MCF 10A (cell line): ENCODE data around the gene HIPK4. TPM values are rescaled to one million over a fixed set of nuclear protein-coding genes. Genes with fewer than 3 reads are reported as not detected.
A peak's percentile ranks its signal among the peaks of the same experiment; 100 is the strongest.

Experiments
- BruUV-seq: library from RNA; stranded (reverse); fragments of 400-500 nt; replicated peaks from 2 replicates; lab custom pipeline; 2021; lab: Mats Ljungman, UMichigan
- CTCF ChIA-PET: fragments of 300-600 bp; sonication (Branson Sonifier 250); formaldehyde crosslinking; extraction: SDS; loops from one replicate; lab custom pipeline; 2021; ENCODE audit warnings: antibody characterized with exemption, inconsistent platforms; lab: Yijun Ruan, JAX
- POLR2A ChIA-PET: fragments of 300-600, 350-650 bp; sonication (Branson Sonifier 250); formaldehyde crosslinking; extraction: SDS; loops from one replicate; lab custom pipeline; 2020; ENCODE audit warnings: antibody characterized with exemption, inconsistent platforms; lab: Yijun Ruan, JAX
- DNase-seq: peaks from one replicate; pipeline ENCODE4 v3.0.0-alpha.2; 2018; ENCODE audit not compliant: unreplicated experiment
- H3K27ac Mint-ChIP-seq: one replicate; pipeline ENCODE4 v1.8.0; 2022; ENCODE audit warnings: mild to moderate bottlenecking, low read depth, mixed read lengths; ENCODE audit not compliant: unreplicated experiment
- H3K27me3 Mint-ChIP-seq: one replicate; pipeline ENCODE4 v1.8.0; 2022; ENCODE audit warnings: mixed read lengths; ENCODE audit not compliant: insufficient read depth, unreplicated experiment
- H3K36me3 Mint-ChIP-seq: one replicate; pipeline ENCODE4 v1.8.0; 2022; ENCODE audit warnings: mild to moderate bottlenecking, moderate library complexity, mixed read lengths; ENCODE audit not compliant: insufficient read depth, unreplicated experiment
- H3K4me1 Mint-ChIP-seq: one replicate; pipeline ENCODE4 v1.8.0; 2022; ENCODE audit warnings: mixed read lengths; ENCODE audit not compliant: insufficient read depth, unreplicated experiment
- H3K4me3 Mint-ChIP-seq: one replicate; pipeline ENCODE4 v1.8.0; 2022; ENCODE audit warnings: mild to moderate bottlenecking, moderate library complexity, mixed read lengths; ENCODE audit not compliant: unreplicated experiment
- H3K9me3 Mint-ChIP-seq: one replicate; pipeline ENCODE4 v1.8.0; 2022; ENCODE audit warnings: mixed read lengths; ENCODE audit not compliant: unreplicated experiment
- CTCF ChIP-seq: fragments of 200-600 bp; IDR thresholded peaks from one replicate; pipeline ENCODE4 v1.8.0; 2022; ENCODE audit warnings: antibody characterized with exemption, mild to moderate bottlenecking; ENCODE audit not compliant: unreplicated experiment
- intact Hi-C: fragments of 100-400 bp; cut with micrococcal nuclease; formaldehyde crosslinking; loops from 2 replicates; pipeline ENCODE4 v1.14.1; 2022
- total RNA-seq: library from RNA; stranded (reverse); gene quantifications from 2 replicates; pipeline ENCODE4 v1.2.3, GENCODE V29; 2022

The HIPK4 gene
- total RNA-seq, 1 experiment from 2014 or later, result not detected

GRCh38 chr19:40403262-40403984 is 13.4 kb upstream of the HIPK4 start:
- DNase-seq, result peak; percentile 92
- no peaks in the 10 kb centered on the region for H3K36me3 Mint-ChIP-seq
- no peaks in the 10 kb centered on the region for H3K9me3 Mint-ChIP-seq
- no peaks in the 10 kb centered on the region for H3K27me3 Mint-ChIP-seq
- H3K27ac Mint-ChIP-seq, result no peak overlapping the region
- intact Hi-C loops, result no loop called here
- peak overlapping the region; percentile 79 for H3K4me3 Mint-ChIP-seq
- BruUV-seq, result no TSS peak
- peaks cover 20% of the 10 kb centered on the region for H3K4me1 Mint-ChIP-seq
- peak; percentile 6 for TF ChIP-seq CTCF
- POLR2A ChIA-PET, result interaction anchor here (0.6 to 2.3 kb wide), 22 partner anchors 12 to 1998 kb away, joined by 3 to 23 read pairs (median 4); partner anchors contain the start of genes C19orf47, PLD3, SERTAD1 and SERTAD3
- CTCF ChIA-PET, result interaction anchor here (0.6 to 1.7 kb wide), 5 partner anchors 14 to 98 kb away, joined by 3 to 9 read pairs (median 4); no protein-coding TSS in a partner anchor

DNA sequence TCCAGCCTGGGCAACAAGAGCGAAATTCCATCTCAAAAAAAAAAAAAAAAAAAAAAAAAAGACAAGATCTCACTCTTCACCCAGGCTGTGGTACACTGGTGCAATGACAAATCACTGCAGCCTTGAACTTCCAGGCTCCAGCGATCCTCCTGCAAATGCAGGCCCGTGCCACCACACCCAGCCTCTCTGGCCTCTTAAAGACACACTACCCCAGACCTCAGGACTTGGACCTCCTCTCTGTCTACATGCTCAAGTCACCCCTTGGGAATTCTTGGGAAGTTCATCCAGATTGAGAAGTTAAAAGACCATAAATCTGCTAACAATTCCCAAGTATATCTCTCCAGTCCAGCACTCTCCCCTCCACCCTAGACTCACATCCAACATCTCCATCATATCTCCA is 10.6 kb upstream of the HIPK4 start:
- BruUV-seq, result no TSS peak
- POLR2A ChIA-PET, result no interaction called here
- Mint-ChIP-seq H3K36me3 (no peaks in the 10 kb centered on the region), H3K4me3 (no peak overlapping the region), H3K4me1 (peaks cover 20% of the 10 kb centered on the region), H3K27ac (no peak overlapping the region), H3K9me3 (no peaks in the 10 kb centered on the region), H3K27me3 (no peaks in the 10 kb centered on the region)
- intact Hi-C loops, result no loop called here
- no peak for DNase-seq
- CTCF ChIA-PET, result no interaction called here
- no peak for TF ChIP-seq CTCF

DNA sequence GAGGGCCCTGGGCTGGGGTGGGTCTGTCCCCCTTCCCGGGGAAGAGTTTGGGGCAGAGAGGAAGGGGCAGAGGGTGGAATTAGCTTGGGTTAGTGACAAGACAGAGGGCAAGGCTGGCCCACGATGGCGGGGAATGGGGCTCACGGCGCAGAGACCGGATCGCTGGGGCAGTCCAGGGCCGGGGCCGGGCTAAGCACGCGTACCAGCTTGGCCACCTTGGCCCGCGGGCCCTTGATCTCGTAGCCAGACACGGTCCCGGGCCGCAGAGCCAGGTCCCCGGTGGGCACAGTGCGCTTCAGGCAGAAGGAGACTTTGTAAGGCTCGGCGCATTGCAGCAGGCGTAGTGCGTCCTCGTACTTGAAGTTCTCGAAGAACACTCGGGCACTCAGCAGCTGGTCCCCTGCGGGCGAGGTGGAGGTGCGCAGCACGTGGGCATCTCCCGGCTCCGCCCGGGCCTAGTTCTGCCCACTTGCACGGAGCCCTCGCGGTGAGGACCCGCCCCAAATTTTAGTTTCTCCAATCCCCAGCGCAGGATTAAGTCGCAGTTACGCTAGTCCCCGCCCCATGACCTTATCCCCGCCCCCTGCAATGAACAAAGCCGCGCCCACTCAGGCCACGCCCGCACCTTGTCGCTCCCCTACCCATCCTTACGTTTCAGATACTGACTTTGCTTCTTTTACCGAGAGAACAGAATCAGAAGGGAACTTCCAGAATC is 8.6 kb upstream of the HIPK4 start:
- intact Hi-C loops, result no loop called here
- no peaks in the 10 kb centered on the region for H3K27me3 Mint-ChIP-seq
- TF ChIP-seq CTCF, result no peak
- H3K9me3 Mint-ChIP-seq, result no peaks in the 10 kb centered on the region
- ChIA-PET POLR2A (no interaction called here), CTCF (no interaction called here)
- H3K36me3 Mint-ChIP-seq, result no peaks in the 10 kb centered on the region
- peaks cover 20% of the 10 kb centered on the region for H3K4me1 Mint-ChIP-seq
- DNase-seq, result no peak
- BruUV-seq, result no TSS peak
- H3K27ac Mint-ChIP-seq, result no peak overlapping the region
- no peak overlapping the region for H3K4me3 Mint-ChIP-seq

DNA sequence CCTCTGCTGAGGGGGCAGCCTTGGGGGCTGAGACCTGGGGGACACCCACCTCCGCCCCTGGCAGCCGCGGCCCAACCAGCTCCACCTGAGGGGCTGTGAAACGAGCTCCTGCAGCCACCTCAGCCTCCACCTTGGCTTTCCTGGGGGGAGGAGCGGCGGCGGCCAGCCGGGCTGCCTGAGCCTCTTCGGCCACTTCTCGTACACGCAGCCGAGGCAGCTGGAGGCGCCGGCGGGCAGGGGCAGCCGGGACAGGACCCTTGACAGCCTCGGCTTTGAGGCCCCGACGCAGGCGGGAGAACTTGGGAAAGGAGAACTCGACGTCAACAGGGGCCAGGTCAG is 7.6 kb upstream of the HIPK4 start:
- intact Hi-C loops, result no loop called here

More for the DNA sequence above, 7.6 kb upstream of the HIPK4 start:
- no TSS peak for BruUV-seq
- TF ChIP-seq CTCF, result no peak
- H3K27me3 Mint-ChIP-seq, result no peaks in the 10 kb centered on the region
- H3K36me3 Mint-ChIP-seq, result no peaks in the 10 kb centered on the region
- peaks cover 14% of the 10 kb centered on the region for H3K4me1 Mint-ChIP-seq
- no peak for DNase-seq
- no peak overlapping the region for H3K27ac Mint-ChIP-seq
- no peaks in the 10 kb centered on the region for H3K9me3 Mint-ChIP-seq
- no peak overlapping the region for H3K4me3 Mint-ChIP-seq
- ChIA-PET POLR2A (no interaction called here), CTCF (no interaction called here)
